DND-41 (cell line): ENCODE measurements around the gene MYH14.

Experiments
- CTCF ChIP-seq: IDR thresholded peaks from 2 replicates; pipeline ENCODE4 v1.5.1; 2012; ENCODE audit warnings: borderline replicate concordance, low read length, moderate library complexity, mild to moderate bottlenecking; ENCODE audit not compliant: poor library complexity, severe bottlenecking; ENCODE audit errors: extremely low read depth
- EZH2 ChIP-seq: IDR thresholded peaks from 3 replicates; pipeline ENCODE4 v1.6.1; 2012; ENCODE audit warnings: borderline replicate concordance, low read depth, mild to moderate bottlenecking, moderate library complexity, low read length, inconsistent platforms; ENCODE audit not compliant: severe bottlenecking

GRCh38 chr19:50192463-50193211, 10.8 kb upstream of the MYH14 start:
- TF ChIP-seq EZH2 (no peak), CTCF (no peak)
